NCI-H1436 (cell line): ENCODE measurements around the gene PDE4D.

ENCODE experiments used
- DNase-seq: peaks from one replicate; lab custom pipeline; 2025; lab: John Stamatoyannopoulos, UW

PDE4D gene

GRCh38 chr5:59142138-59142537, 751.4 kb downstream of the PDE4D start:
- no peak for DNase-seq

- DNase-seq, result no peak
These were observed 753.4 kb downstream of the PDE4D start for GRCh38 chr5:59140133-59140532.

GRCh38 chr5:59139695-59140094, 753.8 kb downstream of the PDE4D start:
- no peak for DNase-seq

DNA sequence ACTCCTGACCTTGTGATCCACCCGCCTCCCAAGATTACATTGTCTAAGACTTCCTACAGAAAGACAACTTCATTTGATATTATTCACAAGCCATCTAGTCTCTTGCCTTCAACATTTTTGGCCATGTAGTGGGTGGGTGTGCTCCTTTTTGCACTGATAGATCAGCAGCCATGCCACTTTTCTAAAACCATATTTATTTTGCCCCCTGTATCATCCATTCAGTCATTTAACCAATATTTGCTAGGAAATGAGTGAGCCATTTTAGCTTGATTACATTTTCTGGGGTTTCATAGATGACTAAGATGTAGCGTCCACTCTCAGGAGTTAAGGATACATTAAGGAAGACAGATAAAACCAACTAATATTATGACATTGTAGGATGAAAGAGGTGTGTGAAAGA, 755.0 kb downstream of the PDE4D start:
- DNase-seq, result no peak

- peak; percentile 57 for DNase-seq
These were observed 755.7 kb downstream of the PDE4D start for GRCh38 chr5:59137846-59138245.

- DNase-seq, result no peak
These were observed 757.0 kb downstream of the PDE4D start for GRCh38 chr5:59136549-59136948.

- DNase-seq, result no peak
These were observed 758.9 kb downstream of the PDE4D start for GRCh38 chr5:59134471-59135163.

DNA sequence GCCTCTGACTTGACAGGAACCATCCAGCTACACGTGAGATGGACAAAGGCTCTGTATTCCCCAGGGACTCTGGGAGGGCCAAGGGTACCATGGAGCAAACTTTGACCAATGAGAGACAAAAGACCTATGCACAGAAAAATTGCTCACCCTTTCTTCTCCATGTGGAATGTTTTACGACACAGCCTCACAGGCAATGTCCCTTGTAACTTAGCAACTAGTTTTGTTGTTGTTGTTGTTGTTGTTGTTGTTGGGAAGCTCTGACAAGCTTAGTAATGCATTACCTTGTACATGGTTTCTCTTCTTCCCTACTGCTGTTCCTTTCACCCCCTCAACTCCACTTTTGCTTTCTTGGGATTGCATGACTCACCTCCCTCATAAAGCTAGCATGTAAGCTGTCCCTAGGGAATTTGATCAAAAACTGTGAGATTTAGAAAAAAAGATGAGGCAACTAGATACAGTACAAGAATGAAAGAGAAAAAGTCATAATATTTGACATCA, 759.7 kb downstream of the PDE4D start:
- DNase-seq, result no peak

DNA sequence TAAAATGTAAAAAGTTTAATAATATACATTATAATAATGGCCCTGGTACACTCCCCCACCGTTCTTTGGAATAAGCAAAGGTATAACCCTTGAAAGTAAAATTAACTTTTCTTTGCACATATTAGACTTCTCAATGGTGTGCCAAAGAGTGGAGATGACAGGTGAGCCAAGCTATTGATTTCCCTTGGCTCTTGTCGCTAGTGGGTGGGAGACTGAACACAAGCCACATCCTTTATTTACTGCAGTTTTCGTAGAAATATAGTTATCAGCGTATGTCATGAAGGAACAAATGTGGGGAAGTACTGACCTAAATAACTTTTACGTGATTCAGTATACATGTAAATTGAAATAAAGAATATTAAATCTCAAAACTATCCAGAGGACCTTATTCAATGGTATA, 761.4 kb downstream of the PDE4D start:
- DNase-seq, result no peak

GRCh38 chr5:59130431-59130830, 763.1 kb downstream of the PDE4D start:
- no peak for DNase-seq

DNA sequence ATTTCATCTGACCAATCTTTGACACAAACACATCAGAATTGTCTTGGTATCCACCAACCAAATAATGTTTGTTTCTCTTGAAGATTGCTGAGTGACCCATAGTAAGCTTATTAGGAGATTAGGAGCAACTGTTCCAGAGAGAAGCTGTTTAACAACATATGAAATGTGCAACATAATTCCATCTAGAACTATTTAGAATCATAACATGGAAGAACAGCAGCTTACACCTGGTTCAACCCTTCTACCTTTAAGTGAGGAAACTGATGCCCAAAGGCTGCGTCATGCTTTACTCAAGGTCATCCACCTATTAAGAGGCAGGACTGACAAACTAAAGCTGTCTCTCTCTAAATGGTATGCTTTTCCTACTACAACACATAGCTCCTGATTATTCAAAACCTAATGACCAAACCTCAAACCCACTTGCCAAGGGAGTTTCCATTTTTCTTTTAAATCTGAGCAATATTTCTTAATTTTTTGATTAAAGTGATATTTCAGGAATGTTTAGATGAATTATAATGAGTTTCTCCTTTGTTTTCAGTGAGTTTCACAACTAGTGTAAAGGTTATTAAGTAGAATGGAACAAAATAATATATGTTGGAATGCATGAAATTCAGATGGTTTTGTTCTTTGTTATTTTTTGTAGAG, 764.8 kb downstream of the PDE4D start:
- DNase-seq, result no peak

- peak; percentile 46 for DNase-seq
These were observed 766.6 kb downstream of the PDE4D start for GRCh38 chr5:59126708-59127573.

DNA sequence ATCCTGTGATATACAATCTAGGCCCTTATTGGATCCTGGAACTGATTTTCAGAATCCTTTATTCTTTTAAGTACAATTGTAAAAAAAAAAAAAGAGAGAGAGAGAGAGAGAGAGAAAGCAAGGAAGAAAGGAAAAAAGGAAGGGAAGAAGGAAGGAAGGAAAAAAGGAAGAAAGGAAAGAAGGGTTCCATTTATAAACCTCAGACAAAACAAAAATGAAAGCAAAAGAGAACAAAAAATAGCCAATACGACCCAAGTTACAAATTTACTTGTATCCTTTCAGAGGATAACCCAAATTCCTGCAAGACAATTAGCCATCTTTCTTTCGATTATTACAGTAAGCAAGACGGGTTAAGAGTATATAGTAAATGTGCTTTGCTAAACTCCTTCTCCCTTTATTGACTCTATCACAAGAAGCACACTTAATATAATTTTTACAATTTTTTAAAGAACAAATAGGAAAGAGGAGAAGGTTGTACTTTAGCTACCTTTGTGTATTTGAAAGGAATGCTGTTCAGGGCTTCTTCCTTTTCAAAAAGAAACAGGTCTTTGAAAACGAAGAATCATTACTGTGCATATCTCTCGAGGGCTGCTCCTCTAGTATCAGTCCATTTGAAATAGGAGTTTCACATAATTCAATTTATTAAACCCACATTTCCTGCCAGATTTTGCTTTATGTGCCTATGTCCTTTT, 767.4 kb downstream of the PDE4D start:
- no peak for DNase-seq

DNA sequence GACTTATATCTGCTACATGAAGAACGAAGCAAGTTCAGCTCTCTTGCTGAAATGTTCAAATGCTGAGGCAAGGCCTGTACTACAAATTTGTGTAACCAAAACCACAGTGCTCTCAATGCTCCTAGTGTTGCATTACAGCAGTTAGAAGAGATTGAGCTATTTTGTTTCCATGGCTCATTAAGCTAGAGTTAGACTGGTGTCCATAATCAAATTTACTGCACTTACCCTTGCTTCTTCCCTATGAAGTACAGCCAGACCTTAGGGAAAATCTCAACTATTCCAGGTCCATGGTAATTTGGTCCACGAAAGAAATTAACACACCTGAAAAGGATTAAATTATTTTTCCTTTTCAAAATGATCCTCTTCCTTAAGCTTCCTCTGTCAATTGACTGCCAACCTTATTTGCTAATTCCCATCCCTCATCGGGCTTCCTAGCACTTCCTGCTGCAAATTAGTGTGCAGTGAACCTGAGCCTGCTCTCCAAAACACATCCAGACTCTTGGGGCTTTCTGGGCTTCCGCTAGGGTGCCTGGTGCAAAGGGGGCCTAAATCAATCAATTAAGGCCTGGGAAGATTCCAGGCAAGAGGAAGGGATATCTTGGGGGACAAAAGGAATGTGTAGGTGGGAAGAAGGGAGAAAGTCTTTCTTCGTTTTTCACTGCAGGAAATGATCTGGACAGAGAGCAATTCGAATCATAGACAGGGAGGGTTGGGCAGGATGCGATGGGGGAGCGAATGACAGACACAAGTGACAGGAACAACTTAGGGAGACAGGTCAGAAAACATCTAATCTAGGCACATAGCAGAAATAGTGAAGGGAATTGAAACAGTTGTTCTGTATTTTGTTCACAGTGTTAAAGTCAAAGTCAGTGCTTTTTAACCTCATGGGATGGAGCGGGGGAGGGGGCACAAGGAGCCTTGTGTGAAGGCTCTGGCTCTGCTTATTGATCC, 768.2 kb downstream of the PDE4D start:
- peak; percentile 37 for DNase-seq

DNA sequence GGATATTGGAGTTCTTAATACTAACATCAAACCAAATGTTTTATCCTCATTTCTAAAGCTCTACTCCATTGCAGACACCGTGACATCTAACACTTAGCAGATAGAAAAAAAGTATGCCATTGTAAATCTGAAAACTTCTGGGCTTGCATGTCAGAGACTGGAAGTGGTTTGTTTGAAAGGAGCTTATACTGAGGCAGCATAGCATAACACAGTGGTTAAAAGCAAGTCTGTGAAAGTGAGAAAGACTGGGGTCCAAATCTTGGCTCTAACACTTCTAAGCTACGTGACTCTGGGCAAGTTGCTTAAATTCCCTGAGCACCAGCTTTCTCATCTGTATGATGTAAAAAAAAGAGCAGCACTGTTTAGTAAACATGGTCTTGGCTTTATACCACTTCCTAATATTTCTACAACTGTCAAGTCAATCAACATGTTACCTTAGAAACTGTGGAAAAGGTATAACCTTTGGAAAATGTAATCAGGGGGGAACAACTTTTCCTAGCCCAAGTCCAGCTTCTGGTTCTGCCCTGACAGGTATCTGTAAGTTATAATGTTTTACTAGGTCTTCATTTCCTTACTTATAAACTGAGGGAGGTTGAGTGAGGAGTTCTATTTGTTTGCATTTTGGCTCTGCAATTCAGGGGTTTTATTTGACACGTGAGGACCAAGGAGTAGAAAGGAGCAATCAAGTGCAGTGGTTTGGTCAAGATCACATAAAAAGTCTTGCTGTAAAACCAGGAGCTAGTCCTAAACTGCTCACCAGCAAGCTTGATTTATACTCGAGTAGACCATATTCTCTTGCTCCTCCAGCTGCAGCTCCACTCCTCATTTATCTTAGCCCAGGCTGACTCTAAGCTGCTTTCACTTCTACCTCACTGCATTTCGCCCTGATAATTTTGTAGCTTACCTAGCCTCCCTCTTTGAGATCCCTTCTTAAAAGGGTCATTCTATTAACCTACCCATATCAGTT, 769.6 kb downstream of the PDE4D start:
- no peak for DNase-seq

DNA sequence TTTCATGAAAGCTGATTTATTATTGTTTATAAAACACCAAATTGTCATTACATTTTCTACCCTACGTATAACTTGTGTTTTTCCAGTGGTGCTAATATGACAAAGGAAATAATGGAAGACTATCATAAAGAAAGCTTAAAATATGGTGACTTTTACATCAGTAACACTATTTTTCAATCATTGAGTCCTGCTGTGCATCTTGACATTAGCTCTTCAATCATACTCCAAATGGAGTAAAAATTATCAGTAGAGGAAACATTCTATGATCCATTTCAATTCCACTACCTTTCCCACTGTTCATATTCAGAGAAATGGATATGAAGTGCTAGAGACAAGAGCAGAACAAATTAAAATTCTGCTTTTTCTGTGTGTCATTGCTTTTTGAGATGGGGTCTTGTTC, 774.0 kb downstream of the PDE4D start:
- DNase-seq, result no peak

GRCh38 chr5:59117320-59117719, 776.2 kb downstream of the PDE4D start:
- no peak for DNase-seq

- no peak for DNase-seq
These were observed 777.2 kb downstream of the PDE4D start for GRCh38 chr5:59116231-59116865.

GRCh38 chr5:59115345-59115744, 778.2 kb downstream of the PDE4D start:
- DNase-seq, result no peak
